GM21717 (cell line): ENCODE data around the gene ZNF564.
"Not testable (repeated sequence)": the region's sequence is repeated elsewhere in the genome, so short reads cannot be mapped to it uniquely, and the experiment has no call there.

Experiments used
- ATAC-seq: cut with Tn5 transposase; IDR thresholded peaks from one replicate; pipeline ENCODE4 v1.9.1; 2021; ENCODE audit warnings: mild to moderate bottlenecking, moderate library complexity; ENCODE audit not compliant: unreplicated experiment

ZNF564 gene

DNA sequence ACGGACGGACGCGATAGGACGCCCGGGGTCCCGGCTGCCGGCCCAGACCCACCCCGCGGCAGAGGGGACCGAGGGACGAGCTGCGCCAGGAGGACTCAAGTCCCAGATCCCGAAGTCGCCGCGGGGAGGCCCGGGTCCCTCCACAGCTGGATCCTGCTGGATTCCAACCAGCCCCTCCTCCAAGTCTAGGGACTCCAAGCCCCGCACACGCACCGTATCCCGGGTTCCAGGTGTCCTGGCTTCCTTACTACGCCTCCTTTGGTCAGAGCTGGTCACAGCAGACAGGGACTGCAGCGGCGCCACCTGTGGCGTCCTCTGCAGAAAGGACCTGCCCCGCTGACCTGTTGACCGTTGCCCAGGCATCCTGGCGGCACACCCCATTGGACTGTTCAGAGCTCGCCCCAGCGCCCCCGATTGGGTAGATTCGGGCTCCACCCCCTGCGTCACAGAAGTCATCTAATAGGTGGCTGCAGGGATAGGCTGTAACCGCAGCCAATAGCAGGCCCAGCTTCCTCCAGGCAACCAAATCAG, 37.7 kb downstream of the ZNF564 start:
- no peak for ATAC-seq

DNA sequence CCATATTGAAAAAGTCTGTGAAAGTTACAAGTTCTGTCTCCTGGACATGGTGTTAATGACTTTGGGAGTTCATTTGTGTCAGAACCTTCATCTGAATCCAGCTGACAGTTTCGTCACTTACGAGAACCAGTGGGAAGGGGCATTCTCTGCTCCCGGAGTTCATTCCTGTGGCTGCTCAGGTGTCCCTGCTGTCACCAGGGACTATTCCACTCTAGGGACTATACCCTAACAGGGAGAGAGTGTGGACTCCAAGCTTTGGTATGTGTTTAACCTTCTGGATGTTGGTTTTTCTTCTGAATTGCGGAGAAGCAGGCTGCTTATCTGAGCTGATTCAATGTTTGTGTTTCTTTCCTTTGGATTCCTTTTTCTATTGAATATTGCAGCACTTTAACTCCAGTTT, 54.2 kb downstream of the ZNF564 start:
- ATAC-seq, result no peak

DNA sequence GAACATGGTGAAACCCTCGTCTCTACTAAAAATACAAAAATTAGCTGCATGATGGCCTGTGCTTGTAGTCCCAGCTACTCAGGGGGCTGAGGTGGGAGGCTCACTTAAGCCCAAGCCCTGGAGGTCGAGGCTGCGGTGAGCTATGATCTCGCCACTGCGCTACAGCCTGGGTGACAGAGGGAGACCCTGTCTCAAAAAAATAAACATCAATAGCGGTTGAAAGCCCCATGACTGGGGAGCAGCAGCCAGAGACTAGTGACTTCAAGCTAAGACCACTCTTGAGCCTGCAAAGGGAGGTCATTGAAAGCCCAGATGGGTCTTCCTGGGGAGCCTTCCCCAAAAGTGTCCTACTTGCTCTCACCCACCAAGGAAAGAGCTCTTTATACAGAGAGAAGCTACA, 54.8 kb downstream of the ZNF564 start:
- no peak for ATAC-seq

DNA sequence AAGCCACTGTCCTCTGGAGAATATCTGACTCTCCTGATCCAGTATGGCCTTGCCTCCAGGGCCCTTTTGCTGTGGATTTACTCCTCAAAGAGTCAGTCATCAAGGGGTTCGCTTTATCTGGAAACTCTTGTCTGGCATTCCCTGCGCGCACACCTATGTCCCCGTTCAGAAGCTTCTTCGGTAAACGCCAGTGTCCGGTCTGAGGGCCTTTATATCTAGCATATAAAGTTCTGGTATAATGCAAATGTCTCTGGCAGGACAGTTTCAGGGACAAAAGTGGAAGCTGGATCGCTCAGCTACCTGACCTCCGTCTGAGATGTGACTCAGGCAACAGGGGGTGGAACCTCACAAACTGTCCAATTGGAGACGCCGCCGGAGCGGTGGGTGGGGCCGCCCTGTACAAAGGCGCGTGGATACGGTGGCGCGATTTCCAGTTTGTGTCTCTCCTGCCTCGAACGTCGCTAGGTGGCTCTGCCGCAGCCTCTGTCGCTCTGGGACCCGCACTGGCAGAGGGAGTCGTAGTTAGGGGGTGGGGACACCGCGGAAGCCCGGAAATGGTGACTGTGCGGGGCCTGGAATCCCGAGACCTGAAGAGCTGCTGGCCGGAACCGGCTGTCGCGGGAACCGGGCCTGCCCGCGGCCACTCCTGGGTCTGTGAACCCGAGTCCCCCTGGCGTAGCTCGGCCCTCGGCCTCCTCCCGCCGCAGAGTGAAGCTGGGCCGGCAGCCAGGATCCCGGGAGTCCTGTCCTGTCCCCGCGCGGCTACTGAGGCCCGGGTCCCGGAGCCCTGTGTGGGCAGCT, 56.1 kb downstream of the ZNF564 start:
- peak; percentile 85 for ATAC-seq

DNA sequence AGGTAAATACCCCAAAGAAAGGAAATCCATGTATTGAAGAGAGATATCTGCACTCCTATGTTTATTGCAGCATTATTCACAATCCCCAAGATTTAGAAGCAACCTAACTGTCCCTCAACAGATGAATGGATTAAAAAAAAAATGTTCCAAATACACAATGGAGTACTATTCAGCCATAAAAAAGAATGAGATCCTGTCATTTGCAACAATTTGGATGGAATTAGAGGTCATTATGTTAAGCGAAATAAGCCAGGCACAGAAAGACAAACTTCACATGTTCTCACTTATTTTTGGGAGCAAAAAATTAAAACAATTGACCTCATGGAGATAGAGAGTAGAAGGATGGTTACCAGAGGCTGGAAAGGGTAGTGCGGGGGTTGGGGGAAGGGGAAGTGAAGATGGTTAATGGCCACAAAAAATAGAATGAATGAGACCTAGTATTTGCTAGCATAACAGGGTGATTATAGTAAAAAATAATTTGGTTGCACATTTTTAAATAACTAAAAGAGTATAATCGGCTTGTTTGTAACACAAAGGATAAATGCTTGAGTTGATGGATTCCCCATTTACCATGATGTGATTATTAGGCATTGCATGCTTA, 56.9 kb downstream of the ZNF564 start:
- ATAC-seq, result no peak

DNA sequence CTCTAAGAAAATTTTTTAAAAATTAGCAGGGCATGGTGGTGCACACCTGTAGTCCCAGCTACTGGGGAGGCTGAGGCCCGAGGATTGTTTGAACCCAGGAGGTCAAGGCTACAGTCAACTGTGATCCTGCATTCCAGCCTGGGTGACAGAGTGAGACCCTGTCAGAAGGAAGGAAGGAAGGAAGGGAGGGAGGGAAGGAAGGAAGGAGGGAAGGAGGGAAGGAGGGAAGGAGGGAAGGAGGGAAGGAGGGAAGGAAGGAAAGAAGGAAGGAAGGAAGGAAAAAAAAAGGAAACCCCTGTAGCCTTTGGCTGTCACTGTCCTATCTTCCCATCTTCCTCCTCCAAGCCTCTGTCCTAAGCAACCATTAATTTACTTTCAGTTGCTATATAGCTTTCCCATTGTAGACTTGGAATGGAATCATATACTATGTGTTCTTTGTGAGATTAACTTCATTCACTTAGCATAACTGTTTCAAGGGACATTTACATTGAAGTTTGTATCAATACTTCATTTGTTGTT, 65.0 kb downstream of the ZNF564 start:
- not testable (repeated sequence) for ATAC-seq

DNA sequence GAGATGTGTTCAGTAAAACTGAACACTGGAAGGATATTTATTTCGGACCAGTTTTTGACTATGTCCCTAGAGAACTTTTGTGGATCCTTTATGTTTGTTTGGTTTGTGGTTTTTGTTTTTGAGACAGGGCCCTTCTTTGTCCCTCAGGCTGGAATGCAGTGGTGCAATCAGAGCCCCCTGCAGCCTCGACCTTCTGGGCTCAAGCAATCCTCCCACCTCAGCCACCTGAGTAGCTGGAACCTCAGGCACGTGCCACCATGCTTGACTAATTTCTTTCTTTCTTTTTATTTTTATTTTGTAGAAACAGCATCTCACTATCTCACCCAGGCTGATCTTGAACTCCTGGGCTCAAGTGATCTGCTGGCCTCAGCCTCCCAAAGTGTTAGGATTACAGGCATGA, 65.7 kb downstream of the ZNF564 start:
- no peak for ATAC-seq

DNA sequence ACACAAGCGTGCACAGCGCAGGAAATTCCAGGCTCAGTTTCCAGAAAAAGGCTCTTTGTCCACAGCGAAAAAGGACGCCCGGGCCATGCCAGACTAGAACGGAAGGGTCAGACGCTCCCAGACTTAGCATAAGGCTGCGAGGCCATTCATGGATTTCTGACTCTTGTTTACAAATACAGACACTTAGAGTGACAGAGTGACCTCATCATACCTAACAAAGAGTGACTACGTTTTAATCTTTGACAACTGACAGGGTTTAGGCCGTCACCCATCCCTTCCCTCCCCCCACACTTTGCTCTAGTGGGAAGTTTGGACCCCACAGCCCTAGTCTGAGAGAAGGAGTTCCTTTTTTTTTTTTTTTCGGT, 66.2 kb downstream of the ZNF564 start:
- no peak for ATAC-seq

DNA sequence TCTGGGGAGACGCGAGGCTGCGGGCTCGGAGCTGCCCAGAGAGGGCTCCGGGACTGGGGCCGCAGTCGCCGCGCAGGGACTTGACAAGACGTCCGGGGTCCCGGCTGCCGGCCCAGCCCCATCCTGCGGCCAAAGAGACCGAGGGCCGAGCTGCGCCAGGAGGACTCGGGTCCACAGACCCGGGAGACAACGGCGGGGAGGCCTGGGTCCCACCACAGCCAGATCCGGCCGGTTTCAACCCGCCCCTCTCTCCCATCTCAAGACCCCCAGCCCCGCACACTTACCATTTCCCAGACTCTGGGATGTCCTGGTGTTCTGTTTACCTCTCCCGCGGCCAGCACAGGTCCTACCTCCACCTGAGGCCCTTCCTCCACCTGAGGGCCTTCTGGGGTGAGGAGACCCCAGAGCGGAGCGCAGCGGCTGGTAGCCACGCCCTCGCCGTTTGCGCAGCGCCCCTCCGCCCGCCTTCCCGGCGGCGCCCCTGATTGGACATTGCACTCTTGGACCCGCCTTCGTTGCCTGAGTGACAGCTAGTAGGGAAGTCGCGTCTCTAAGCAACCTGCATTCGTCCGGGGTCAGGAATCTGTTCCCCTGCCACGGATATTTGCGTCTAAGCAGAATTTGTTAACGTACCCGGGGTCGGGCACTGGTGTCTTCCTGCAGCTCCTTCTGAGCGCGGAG, 66.8 kb downstream of the ZNF564 start, which contains the start of gene ZNF709:
Gene ZNF709 (minus strand): TSS at position 446 of the 681 bp plus-strand sequence. CDS start 159 bp downstream, at position 287.
- peak; percentile 89 for ATAC-seq

DNA sequence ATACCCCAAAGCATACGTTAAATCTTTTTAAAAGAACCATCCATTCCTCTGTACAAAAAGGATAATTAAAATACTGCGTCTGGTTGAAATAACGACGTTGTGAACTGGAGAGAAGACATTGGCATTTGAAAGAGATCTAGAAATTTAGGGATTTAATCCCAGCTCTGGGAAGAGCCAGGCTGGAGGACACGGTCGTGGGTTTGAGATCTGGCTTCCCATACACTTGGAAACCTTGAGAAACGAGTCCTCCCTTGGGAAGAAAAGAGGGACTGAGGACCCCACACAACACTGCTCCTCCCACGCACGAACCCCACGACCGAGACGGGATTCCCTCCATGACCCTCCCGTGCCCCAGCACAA, 67.3 kb downstream of the ZNF564 start:
- peak; percentile 21 for ATAC-seq

DNA sequence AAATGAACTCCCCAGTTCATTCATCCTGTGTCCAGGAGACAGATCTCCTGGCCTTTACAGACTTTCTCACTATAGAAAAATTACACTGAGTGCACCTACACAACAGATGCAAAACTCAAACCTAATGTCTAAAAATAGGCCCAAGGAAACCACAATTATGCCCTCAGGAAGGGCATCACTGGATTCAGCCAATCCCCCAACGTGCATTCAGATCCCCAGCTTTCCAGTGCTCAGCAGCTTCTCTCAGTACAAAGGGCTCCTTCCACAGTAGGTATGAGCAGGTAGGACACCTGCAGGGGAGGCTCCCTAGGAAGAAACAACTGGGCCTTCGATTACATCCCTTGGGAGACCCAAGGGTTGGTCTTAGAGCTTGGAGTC, 68.8 kb downstream of the ZNF564 start:
- ATAC-seq, result no peak

DNA sequence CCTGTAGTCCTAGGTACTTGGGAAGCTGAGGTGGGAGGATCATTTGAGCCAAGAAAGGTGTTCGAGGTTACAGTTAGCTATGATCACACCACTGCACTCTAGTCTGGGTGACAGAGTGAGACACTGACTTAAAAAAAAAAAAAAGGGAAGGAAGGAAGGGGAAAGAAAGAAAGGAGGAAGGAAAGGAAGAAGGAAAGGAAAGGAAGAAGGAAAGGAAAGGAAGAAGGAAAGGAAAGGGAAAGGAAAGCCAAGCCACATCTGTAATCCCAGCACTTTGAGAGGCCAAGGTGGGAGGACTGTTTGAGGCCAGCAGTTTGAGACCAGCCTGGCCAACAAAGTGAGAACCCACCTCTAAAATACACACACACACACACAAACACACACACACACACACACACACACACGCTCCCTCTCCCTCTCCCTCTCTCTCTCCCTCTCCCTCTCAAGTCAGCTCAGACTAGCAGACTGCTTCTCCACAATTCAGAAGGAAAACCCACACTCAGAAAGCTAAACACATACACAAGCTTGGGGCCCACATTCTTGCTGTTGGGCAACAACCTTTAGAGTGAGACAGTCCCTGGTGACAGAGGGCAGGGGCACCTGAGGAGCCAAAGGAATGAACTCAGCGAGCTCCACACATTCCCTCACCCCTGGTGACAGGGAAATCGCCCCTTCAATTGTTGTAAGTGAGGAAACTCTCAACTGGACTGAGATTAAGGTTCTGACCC, 69.3 kb downstream of the ZNF564 start:
- no peak for ATAC-seq

DNA sequence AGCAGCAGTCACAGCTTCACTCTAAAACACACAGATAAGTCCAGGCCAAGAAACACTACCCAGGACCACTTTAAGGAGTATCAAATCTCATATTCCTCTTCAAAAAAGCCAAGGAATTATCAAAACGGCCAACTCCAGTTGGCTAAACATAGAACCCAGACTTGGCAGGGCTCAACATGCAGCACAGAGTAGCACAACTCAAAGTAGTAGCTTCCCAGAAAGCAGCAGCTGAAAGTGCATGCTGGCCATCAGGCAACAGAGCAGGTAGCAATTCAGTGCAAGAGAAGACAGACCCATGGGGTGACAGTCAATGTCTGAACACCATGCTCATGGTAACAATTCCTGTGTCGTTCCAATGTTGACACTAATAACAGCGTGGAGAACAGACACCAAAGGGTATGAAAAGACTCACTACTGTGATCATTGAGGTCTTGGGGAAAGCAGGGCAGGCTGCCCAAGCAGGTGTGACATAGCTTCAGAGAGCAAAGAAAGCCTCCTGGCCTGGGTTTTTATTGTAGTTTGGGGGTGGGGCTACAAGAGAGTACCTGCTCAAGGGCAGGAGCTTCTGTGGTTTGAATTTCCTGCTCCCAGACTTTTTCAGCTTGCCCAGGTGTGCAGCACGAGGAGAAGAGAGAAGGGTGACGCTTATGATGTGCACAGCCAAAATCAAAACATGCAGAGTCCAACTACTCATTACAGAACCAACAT, 72.9 kb downstream of the ZNF564 start:
- ATAC-seq, result no peak
